Fibroblast of the aortic adventitia (primary cell): ENCODE data around the gene KIAA0040. TPM values are rescaled to one million over a fixed set of nuclear protein-coding genes. Genes with fewer than 3 reads are reported as not detected.
"Not testable (repeated sequence)": the region's sequence is repeated elsewhere in the genome, so short reads cannot be mapped to it uniquely, and the experiment has no call there.

ENCODE experiments used
- DNase-seq: peaks from one replicate; pipeline ENCODE4 v3.0.0-alpha.2; 2010; ENCODE audit warnings: low read depth
- H3K4me3 ChIP-seq: 2 replicates; pipeline ENCODE4 v1.5.1; 2011; ENCODE audit warnings: low read depth, mild to moderate bottlenecking, control low read depth, low read length, moderate library complexity
- CTCF ChIP-seq: IDR thresholded peaks from 2 replicates; pipeline ENCODE4 v1.5.1; 2011; ENCODE audit warnings: mild to moderate bottlenecking, low read length, control low read depth, inconsistent platforms; ENCODE audit not compliant: insufficient read depth
- total RNA-seq: library from RNA; depleted of rRNA; stranded (reverse); fragments of >200 nt; gene quantifications from 2 replicates; pipeline ENCODE4 v1.2.3, GENCODE V29; 2012; ENCODE audit warnings: low replicate concordance

The KIAA0040 gene
- total RNA-seq, 1 donor, result 0.99 TPM

DNA sequence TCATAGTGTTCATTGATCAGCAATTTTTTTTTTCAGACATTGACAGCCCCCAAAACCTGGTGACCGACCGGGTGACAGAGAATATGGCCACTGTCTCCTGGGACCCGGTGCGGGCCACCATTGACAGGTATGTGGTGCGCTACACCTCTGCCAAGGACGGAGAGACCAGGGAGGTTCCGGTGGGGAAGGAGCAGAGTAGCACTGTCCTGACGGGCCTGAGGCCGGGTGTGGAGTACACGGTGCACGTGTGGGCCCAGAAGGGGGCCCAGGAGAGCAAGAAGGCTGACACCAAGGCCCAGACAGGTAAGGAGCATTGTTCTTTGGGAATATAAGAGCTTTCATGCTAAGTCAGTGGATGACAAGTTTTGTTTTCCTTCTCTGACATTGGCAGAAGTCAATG is 75.7 kb downstream of the KIAA0040 start:
- DNase-seq, result no peak
- H3K4me3 ChIP-seq, result no peak overlapping the region

DNA sequence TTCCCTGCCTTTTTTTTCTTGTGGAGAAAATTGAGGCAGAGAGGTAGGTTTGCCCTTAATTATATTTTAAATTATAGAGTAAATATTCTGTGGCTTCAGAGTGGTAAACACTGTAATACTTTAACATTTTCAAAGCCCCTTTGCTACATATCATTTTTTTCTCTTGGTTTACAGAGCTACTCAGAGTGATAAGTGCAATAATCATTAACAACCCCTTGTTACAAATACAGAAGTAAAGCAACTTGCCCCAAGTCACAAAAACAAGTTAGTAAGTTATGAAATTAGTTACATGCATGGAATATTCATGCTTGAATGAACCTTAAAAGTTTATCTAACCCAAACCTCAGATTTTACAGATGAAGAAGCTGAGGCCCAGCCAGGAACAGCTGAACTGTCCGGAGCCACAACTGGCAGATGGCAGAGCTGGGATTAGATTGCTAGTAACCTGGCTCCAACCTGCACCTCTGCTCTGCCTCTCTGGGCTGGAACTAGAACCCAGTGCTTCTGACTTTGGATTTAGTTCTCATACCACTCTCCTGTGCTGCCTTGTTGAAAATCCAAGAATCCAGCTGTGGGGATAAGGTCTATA is 76.3 kb downstream of the KIAA0040 start:
- no peak overlapping the region for H3K4me3 ChIP-seq
- TF ChIP-seq CTCF, result no peak
- no peak for DNase-seq

More for the DNA sequence above, 75.7 kb downstream of the KIAA0040 start:
- TF ChIP-seq CTCF, result no peak

DNA sequence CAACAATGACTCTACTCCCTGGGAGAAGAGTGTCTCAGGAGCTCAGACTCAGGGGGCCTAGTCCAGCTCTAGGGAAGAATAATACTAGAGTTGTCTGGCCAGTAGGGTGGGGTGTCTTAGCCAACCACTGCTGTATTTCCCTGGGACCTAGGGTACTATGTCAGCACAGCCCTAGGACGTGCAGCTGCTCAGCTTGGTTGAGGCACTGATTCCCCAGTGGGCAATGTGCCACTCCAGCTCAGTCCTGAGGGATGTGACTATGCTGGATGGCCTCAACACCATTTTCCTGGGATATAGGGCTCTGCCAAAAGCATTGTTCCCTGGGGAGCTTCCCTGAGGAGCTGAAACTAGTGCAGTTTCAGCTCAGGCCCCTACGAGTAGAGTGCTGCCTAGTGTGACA is 77.6 kb downstream of the KIAA0040 start:
- TF ChIP-seq CTCF, result no peak
- no peak overlapping the region for H3K4me3 ChIP-seq
- no peak for DNase-seq

GRCh38 chr1:175108331-175108820 is 84.2 kb downstream of the KIAA0040 start:
- DNase-seq, H3K4me3 ChIP-seq: not testable (repeated sequence)

Other genes with a start within 250 kb of the KIAA0040 start
- 99.6 and 108 TPM in 2 replicates for gene CACYBP, start 192.8 kb downstream of the KIAA0040 start, total RNA-seq
- 20.9 and 29.5 TPM in 2 replicates for gene MRPS14, start 169.4 kb downstream of the KIAA0040 start, total RNA-seq
- gene TNN, start 124.9 kb downstream of the KIAA0040 start, total RNA-seq, result not detected in 2 replicates